K562 (cell line): ENCODE measurements around the gene IL6R. TPM values are rescaled to one million over a fixed set of nuclear protein-coding genes. Genes with fewer than 3 reads are reported as not detected.

Source experiments
- CBFA2T2 ChIP-seq: fragments of 450-650 bp; conservative IDR thresholded peaks from 2 replicates; pipeline ENCODE4 v1.6.1; 2017; ENCODE audit warnings: mild to moderate bottlenecking
- ETV6 ChIP-seq, 3 experiments: fragments of 150-350 bp in 1 of 3; sonication (generic) in 1 of 3; formaldehyde crosslinking in 1 of 3; IDR thresholded peaks; 2 replicates each; pipeline versions ENCODE4 v1.6.1 to v1.8.0; 2014 to 2022; ENCODE audit warnings: borderline replicate concordance in 2 of 3, low read depth in 2 of 3, antibody characterized with exemption in 1 of 3, low read length in 1 of 3, mild to moderate bottlenecking in 1 of 3, missing genetic modification reagents in 1 of 3
- FOXK2 ChIP-seq, 2 experiments: fragments of 450-650 bp; IDR thresholded peaks in 1 of 2; conservative IDR thresholded peaks in 1 of 2; 2 replicates each; pipeline ENCODE4 v1.6.1; 2016; ENCODE audit warnings: low read depth in 2 of 2, mild to moderate bottlenecking in 1 of 2
- GATAD2A ChIP-seq: fragments of 450-650 bp; IDR thresholded peaks from 2 replicates; pipeline ENCODE4 v1.6.1; 2017
- KDM5B ChIP-seq: fragments of 200-600 bp; sonication (generic); IDR thresholded peaks from 2 replicates; pipeline ENCODE4 v1.6.1; 2012; ENCODE audit warnings: low read depth, mild to moderate bottlenecking, moderate library complexity, low read length, control low read depth, inconsistent platforms; ENCODE audit not compliant: insufficient replicate concordance
- NCOA4 ChIP-seq: fragments of 450-650 bp; IDR thresholded peaks from 2 replicates; pipeline ENCODE4 v1.6.1; 2018; ENCODE audit warnings: mild to moderate bottlenecking; ENCODE audit not compliant: partially characterized antibody
- RBM15 ChIP-seq: fragments of 200-400 bp; formaldehyde crosslinking; IDR thresholded peaks from 2 replicates; pipeline ENCODE4 v1.6.1; 2018; ENCODE audit warnings: mild to moderate bottlenecking, low read length, moderate library complexity; ENCODE audit not compliant: insufficient read depth
- SRSF7 ChIP-seq: fragments of 200-400 bp; formaldehyde crosslinking; optimal IDR thresholded peaks from 2 replicates; pipeline ENCODE3; 2017; ENCODE audit warnings: mild to moderate bottlenecking, low read depth, low read length
- ZNF695 ChIP-seq: fragments of 450-650 bp; formaldehyde crosslinking; IDR thresholded peaks from 2 replicates; pipeline ENCODE4 v1.4.0; 2020; ENCODE audit warnings: mild to moderate bottlenecking, moderate library complexity
- ZNF717 ChIP-seq: fragments of 250-450 bp; sonication (Bioruptor Pico); IDR thresholded peaks from 2 replicates; pipeline ENCODE4 v1.5.0; 2021
- polyA plus RNA-seq, 8 experiments: library from polyadenylated mRNA; depleted of rRNA in 4 of 8; stranded (reverse) in 5 of 8; unstranded in 3 of 8; fragments of >200 nt; fragmentation: Nextera tagmentation in 2 of 8; fragmentation: Illumina TruSeq in 1 of 8; extraction: Ambion mirVana in 2 of 8; extraction: Trizol in 1 of 8; gene quantifications; 2 replicates each; pipeline versions ENCODE4 v1.2.1 to v1.2.3, GENCODE V29; 2011 to 2014; ENCODE audit warnings: inconsistent platforms in 1 of 8, missing spikeins in 1 of 8
- total RNA-seq, 7 experiments: library from RNA; depleted of rRNA in 6 of 7; stranded (reverse); fragments of >200 nt in 6 of 7; fragmentation: Illumina TruSeq in 2 of 7; extraction: Trizol in 2 of 7; gene quantifications; 2 replicates each; pipeline versions ENCODE4 v1.2.1 to v1.2.3, GENCODE V29; 2011 to 2021; ENCODE audit warnings: low replicate concordance in 1 of 7
- TF ChIP-seq, protein P1 (sequence below): fragments of 200-800 bp; sonication (Bioruptor generic); IDR thresholded peaks from 2 replicates; pipeline ENCODE4 v1.6.1; 2016; ENCODE audit warnings: missing genetic modification characterization, missing compliant biosample characterization
- TF ChIP-seq, protein P2 (sequence below): fragments of 200-400 bp; formaldehyde crosslinking; IDR thresholded peaks from 2 replicates; pipeline ENCODE4 v1.6.1; 2017; ENCODE audit warnings: mild to moderate bottlenecking, low read depth, low read length, moderate library complexity
- TF ChIP-seq, protein P3 (sequence below), 2 experiments: fragments of 250-450 bp in 1 of 2; fragments of 450-650 bp in 1 of 2; sonication (Bioruptor Pico) in 1 of 2; IDR thresholded peaks; 2 replicates each; pipeline versions ENCODE4 v1.6.1 to v1.8.0; 2016 to 2021; ENCODE audit warnings: mild to moderate bottlenecking in 2 of 2, moderate library complexity in 2 of 2, missing compliant biosample characterization in 1 of 2, missing genetic modification characterization in 1 of 2
- TF ChIP-seq, protein P4 (sequence below): fragments of 450-650 bp; IDR thresholded peaks from 2 replicates; pipeline ENCODE4 v1.6.1; 2016; ENCODE audit warnings: borderline replicate concordance

IL6R gene
- total and polyA plus RNA-seq, 9 of the 15 experiments (the other 6 are each of a cell fraction or from before 2014, with no cell fraction given) = 0.05 to 1.1 (median 0.11) TPM; not detected in 2

DNA sequence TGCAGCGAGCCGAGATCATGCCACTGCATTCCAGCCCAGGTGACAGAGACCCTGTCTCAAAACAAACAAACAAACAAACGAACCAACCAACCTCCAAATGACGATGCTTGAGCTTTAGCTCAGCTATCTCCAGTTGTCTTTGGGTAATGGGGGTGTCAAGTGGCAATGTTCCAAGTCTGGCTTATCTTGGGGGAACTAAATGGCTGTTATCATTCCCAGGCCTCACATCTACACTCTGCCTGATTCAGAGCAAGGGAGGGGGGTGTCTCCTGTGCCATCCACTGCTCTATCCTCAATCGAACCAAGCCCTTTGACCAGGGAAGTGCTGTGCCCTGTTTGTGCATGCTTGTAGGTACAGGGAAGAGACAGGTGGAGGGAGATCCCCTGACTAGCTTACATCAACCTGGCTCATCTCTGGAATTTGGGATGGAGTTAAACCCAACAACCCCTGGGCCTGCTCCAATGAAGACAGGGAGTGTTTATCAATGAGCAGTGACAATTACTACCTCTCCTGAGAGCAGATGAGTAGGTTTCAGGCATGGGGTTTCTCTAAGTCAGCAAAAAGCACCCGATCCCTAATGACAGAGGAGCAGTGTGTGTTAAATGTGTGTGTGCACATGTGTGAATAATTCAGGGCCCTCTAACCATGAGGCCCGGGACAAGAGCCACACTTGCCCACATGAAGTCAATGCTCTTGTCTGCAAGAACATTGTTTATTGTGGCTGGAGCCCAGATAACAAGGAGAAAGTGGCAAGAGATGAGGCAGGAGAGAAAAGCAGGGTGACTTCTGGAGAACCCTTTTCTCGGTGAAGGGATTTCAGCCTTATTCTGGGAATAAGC, 20.3 kb upstream of the IL6R start (continued):
- TF ChIP-seq, protein P1, sequence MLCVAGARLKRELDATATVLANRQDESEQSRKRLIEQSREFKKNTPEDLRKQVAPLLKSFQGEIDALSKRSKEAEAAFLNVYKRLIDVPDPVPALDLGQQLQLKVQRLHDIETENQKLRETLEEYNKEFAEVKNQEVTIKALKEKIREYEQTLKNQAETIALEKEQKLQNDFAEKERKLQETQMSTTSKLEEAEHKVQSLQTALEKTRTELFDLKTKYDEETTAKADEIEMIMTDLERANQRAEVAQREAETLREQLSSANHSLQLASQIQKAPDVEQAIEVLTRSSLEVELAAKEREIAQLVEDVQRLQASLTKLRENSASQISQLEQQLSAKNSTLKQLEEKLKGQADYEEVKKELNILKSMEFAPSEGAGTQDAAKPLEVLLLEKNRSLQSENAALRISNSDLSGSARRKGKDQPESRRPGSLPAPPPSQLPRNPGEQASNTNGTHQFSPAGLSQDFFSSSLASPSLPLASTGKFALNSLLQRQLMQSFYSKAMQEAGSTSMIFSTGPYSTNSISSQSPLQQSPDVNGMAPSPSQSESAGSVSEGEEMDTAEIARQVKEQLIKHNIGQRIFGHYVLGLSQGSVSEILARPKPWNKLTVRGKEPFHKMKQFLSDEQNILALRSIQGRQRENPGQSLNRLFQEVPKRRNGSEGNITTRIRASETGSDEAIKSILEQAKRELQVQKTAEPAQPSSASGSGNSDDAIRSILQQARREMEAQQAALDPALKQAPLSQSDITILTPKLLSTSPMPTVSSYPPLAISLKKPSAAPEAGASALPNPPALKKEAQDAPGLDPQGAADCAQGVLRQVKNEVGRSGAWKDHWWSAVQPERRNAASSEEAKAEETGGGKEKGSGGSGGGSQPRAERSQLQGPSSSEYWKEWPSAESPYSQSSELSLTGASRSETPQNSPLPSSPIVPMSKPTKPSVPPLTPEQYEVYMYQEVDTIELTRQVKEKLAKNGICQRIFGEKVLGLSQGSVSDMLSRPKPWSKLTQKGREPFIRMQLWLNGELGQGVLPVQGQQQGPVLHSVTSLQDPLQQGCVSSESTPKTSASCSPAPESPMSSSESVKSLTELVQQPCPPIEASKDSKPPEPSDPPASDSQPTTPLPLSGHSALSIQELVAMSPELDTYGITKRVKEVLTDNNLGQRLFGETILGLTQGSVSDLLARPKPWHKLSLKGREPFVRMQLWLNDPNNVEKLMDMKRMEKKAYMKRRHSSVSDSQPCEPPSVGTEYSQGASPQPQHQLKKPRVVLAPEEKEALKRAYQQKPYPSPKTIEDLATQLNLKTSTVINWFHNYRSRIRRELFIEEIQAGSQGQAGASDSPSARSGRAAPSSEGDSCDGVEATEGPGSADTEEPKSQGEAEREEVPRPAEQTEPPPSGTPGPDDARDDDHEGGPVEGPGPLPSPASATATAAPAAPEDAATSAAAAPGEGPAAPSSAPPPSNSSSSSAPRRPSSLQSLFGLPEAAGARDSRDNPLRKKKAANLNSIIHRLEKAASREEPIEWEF (CRISPR knock-in tag) = 0 out of 2 replicates have a peak, but pooled peaks have one; percentile 25
- TF ChIP-seq ZNF695 = no peak
- peak; percentile 82 for TF ChIP-seq CBFA2T2
- no peak for TF ChIP-seq RBM15
- TF ChIP-seq KDM5B = no peak
- TF ChIP-seq, protein P2, sequence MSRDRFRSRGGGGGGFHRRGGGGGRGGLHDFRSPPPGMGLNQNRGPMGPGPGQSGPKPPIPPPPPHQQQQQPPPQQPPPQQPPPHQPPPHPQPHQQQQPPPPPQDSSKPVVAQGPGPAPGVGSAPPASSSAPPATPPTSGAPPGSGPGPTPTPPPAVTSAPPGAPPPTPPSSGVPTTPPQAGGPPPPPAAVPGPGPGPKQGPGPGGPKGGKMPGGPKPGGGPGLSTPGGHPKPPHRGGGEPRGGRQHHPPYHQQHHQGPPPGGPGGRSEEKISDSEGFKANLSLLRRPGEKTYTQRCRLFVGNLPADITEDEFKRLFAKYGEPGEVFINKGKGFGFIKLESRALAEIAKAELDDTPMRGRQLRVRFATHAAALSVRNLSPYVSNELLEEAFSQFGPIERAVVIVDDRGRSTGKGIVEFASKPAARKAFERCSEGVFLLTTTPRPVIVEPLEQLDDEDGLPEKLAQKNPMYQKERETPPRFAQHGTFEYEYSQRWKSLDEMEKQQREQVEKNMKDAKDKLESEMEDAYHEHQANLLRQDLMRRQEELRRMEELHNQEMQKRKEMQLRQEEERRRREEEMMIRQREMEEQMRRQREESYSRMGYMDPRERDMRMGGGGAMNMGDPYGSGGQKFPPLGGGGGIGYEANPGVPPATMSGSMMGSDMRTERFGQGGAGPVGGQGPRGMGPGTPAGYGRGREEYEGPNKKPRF = no peak
- no peak; a peak in 1 of 4 replicates for TF ChIP-seq ETV6 (IDR thresholded peaks at IDR 0.05; ENCODE audit: borderline replicate concordance in 1 of 2, low read depth in 2 of 2, low read length in 1 of 2)
- TF ChIP-seq ETV6 (CRISPR knock-in tag; IDR thresholded peaks at IDR 0.05; ENCODE audit: borderline replicate concordance) = no peak
- no peak for TF ChIP-seq NCOA4
- TF ChIP-seq, protein P3, sequence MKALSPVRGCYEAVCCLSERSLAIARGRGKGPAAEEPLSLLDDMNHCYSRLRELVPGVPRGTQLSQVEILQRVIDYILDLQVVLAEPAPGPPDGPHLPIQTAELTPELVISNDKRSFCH (CRISPR knock-in tag; IDR thresholded peaks at IDR 0.05) = no peak
- TF ChIP-seq, protein P3 (tag; IDR thresholded peaks at IDR 0.05) = no peak
- TF ChIP-seq, protein P4, sequence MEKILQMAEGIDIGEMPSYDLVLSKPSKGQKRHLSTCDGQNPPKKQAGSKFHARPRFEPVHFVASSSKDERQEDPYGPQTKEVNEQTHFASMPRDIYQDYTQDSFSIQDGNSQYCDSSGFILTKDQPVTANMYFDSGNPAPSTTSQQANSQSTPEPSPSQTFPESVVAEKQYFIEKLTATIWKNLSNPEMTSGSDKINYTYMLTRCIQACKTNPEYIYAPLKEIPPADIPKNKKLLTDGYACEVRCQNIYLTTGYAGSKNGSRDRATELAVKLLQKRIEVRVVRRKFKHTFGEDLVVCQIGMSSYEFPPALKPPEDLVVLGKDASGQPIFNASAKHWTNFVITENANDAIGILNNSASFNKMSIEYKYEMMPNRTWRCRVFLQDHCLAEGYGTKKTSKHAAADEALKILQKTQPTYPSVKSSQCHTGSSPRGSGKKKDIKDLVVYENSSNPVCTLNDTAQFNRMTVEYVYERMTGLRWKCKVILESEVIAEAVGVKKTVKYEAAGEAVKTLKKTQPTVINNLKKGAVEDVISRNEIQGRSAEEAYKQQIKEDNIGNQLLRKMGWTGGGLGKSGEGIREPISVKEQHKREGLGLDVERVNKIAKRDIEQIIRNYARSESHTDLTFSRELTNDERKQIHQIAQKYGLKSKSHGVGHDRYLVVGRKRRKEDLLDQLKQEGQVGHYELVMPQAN = 0 out of 2 replicates have a peak, but pooled peaks have one; percentile 18
- no peak for TF ChIP-seq SRSF7
- TF ChIP-seq FOXK2 (conservative IDR thresholded peaks at IDR 0.05 in 1 of 2, IDR thresholded peaks at IDR 0.05 in 1 of 2; ENCODE audit: low read depth in 2 of 2) = no peak
- TF ChIP-seq GATAD2A = no peak
- TF ChIP-seq ZNF717 (CRISPR knock-in tag) = no peak
